HepG2 (cell line): ENCODE measurements around the gene AGTPBP1. TPM values are rescaled to one million over a fixed set of nuclear protein-coding genes. Genes with fewer than 3 reads are reported as not detected.

Experiments used
- ATAC-seq: fragments of 200-7000 bp; cut with Tn5 transposase; 3 replicates; pipeline ENCODE4 v1.9.1; 2020; ENCODE audit warnings: mild to moderate bottlenecking, moderate library complexity
- BruUV-seq: library from RNA; stranded (reverse); fragments of 400-500 nt; replicated peaks from 2 replicates; lab custom pipeline; 2021; lab: Mats Ljungman, UMichigan
- CTCF ChIA-PET: fragments of 300-600 bp; formaldehyde crosslinking; extraction: SDS; loops from one replicate; lab custom pipeline; 2021; ENCODE audit warnings: low total read pairs, inconsistent platforms, low intra/inter-chr PET ratio; lab: Yijun Ruan, JAX
- POLR2A ChIA-PET: fragments of 350-600 bp; sonication (Branson Sonifier 250); formaldehyde crosslinking; loops from one replicate; lab custom pipeline; 2020; ENCODE audit warnings: antibody characterized with exemption, inconsistent platforms; lab: Yijun Ruan, JAX
- DNase-seq: peaks from one replicate; pipeline ENCODE4 v3.0.0-alpha.2; 2015; ENCODE audit warnings: low spot score
- FAIRE-seq: peaks from 3 replicates; lab custom pipeline; 2011; peaks lifted over from hg19 to GRCh38; lab: Jason Lieb, UNC
- H2AFZ ChIP-seq: one replicate; pipeline ENCODE4 v1.6.1; 2011; ENCODE audit warnings: low read length, inconsistent platforms
- H3K27ac ChIP-seq: fragments of 300-600 bp; 3 replicates; pipeline ENCODE4 v1.8.0; 2011; ENCODE audit warnings: mixed run types, mild to moderate bottlenecking, mixed read lengths, low read length, inconsistent platforms; ENCODE audit not compliant: insufficient read depth; ENCODE audit errors: extremely low read length
- H3K27me3 ChIP-seq, 2 experiments: fragments of 200-600 bp in 1 of 2; 2 replicates in 1 of 2; 3 replicates in 1 of 2; pipeline versions ENCODE4 v1.6.0 to v1.8.0; 2011; ENCODE audit warnings: low read length in 2 of 2, mild to moderate bottlenecking in 2 of 2, moderate library complexity in 2 of 2, inconsistent platforms in 1 of 2; ENCODE audit not compliant: insufficient read depth in 2 of 2, control insufficient read depth in 1 of 2
- H3K36me3 ChIP-seq, 2 experiments: fragments of 200-600 bp in 1 of 2; replicated peaks in 1 of 2; 2 replicates in 1 of 2; 3 replicates in 1 of 2; pipeline versions ENCODE4 v1.5.1 to v1.8.0; 2011; ENCODE audit warnings: low read length in 2 of 2, inconsistent platforms in 1 of 2; ENCODE audit not compliant: insufficient read depth in 2 of 2, control insufficient read depth in 1 of 2
- H3K4me1 ChIP-seq: 2 replicates; pipeline ENCODE4 v1.5.1; 2012; ENCODE audit warnings: low read length, inconsistent platforms; ENCODE audit not compliant: insufficient read depth
- H3K4me2 ChIP-seq: 2 replicates; pipeline ENCODE4 v1.6.0; 2011; ENCODE audit warnings: low read depth, low read length, inconsistent platforms
- H3K4me3 ChIP-seq, 3 experiments: fragments of 200-600 bp in 1 of 3; sonication (generic), shearing (Covaris generic) in 1 of 3; replicated peaks in 1 of 3; 2 replicates each; pipeline ENCODE4 v1.5.1; 2011 to 2016; ENCODE audit warnings: low read length in 3 of 3, inconsistent platforms in 2 of 3, low read depth in 2 of 3, mild to moderate bottlenecking in 2 of 3, control low read depth in 1 of 3, mixed read lengths in 1 of 3; ENCODE audit not compliant: insufficient read depth in 1 of 3
- H3K79me2 ChIP-seq: one replicate; pipeline ENCODE4 v1.6.1; 2011; ENCODE audit warnings: low read length, inconsistent platforms; ENCODE audit not compliant: insufficient read depth
- H3K9ac ChIP-seq: 2 replicates; pipeline ENCODE4 v1.6.0; 2011; ENCODE audit warnings: mild to moderate bottlenecking, low read depth, low read length, inconsistent platforms; ENCODE audit not compliant: insufficient read depth
- H3K9me3 ChIP-seq: 2 replicates; pipeline ENCODE4 v1.5.1; 2012; ENCODE audit warnings: mild to moderate bottlenecking, low read length
- H4K20me1 ChIP-seq: 2 replicates; pipeline ENCODE4 v1.6.0; 2011; ENCODE audit warnings: inconsistent platforms, mild to moderate bottlenecking, low read length, moderate library complexity; ENCODE audit not compliant: insufficient read depth
- ARHGAP35 ChIP-seq: sonication (generic); formaldehyde crosslinking; IDR thresholded peaks from 2 replicates; pipeline ENCODE4 v1.9.0; 2022; ENCODE audit warnings: mild to moderate bottlenecking, inconsistent platforms, moderate library complexity, missing genetic modification reagents, borderline replicate concordance
- DBP ChIP-seq: sonication (generic); formaldehyde crosslinking; IDR thresholded peaks from 2 replicates; pipeline ENCODE4 v1.4.0; 2020; ENCODE audit warnings: missing genetic modification reagents; ENCODE audit errors: not compliant biosample characterization
- DMAP1 ChIP-seq: IDR thresholded peaks from 2 replicates; pipeline ENCODE4 v1.6.1; 2016
- KLF15 ChIP-seq: sonication (generic); formaldehyde crosslinking; IDR thresholded peaks from 2 replicates; pipeline ENCODE4 v1.8.1; 2023; ENCODE audit warnings: borderline replicate concordance, mild to moderate bottlenecking, inconsistent platforms, missing genetic modification reagents, mixed read lengths
- KMT2A ChIP-seq: sonication (generic); formaldehyde crosslinking; IDR thresholded peaks from 2 replicates; pipeline ENCODE4 v1.4.0; 2020; ENCODE audit warnings: missing genetic modification reagents
- PRDM10 ChIP-seq: sonication (generic); formaldehyde crosslinking; IDR thresholded peaks from 2 replicates; pipeline ENCODE4 v1.4.0; 2020; ENCODE audit warnings: low read depth, missing genetic modification reagents
- TGIF2 ChIP-seq: IDR thresholded peaks from 2 replicates; pipeline ENCODE4 v1.6.1; 2016; ENCODE audit warnings: control low read depth, missing compliant biosample characterization
- ZBTB25 ChIP-seq: IDR thresholded peaks from 2 replicates; pipeline ENCODE4 v1.6.1; 2018; ENCODE audit warnings: missing genetic modification reagents
- ZBTB8A ChIP-seq: sonication (generic); formaldehyde crosslinking; IDR thresholded peaks from 2 replicates; pipeline ENCODE4 v1.4.0; 2020; ENCODE audit warnings: mild to moderate bottlenecking, low read depth, missing genetic modification reagents, borderline replicate concordance
- ZNF782 ChIP-seq: sonication (generic); formaldehyde crosslinking; IDR thresholded peaks from 2 replicates; pipeline ENCODE4 v1.4.0; 2020; ENCODE audit warnings: missing genetic modification reagents, mild to moderate bottlenecking, borderline replicate concordance
- whole genome bisulfite sequencing: methylation state at CpG from one replicate; pipeline ENCODE4 v1.1.6; 2017; ENCODE audit warnings: low lambda C conversion rate; 5-methylcytosine and 5-hydroxymethylcytosine counted together
- in situ Hi-C: cut with HindIII; loops from 2 replicates; pipeline ENCODE4 v1.10.0; 2017; ENCODE audit warnings: low pct_unique_long_range_greater_than_20kb; ENCODE audit not compliant: extremely low pct_ligation_motif_present
- intact Hi-C: fragments of 100-400 bp; cut with micrococcal nuclease; formaldehyde crosslinking; loops from one replicate; pipeline ENCODE4 v1.10.0; 2022; ENCODE audit not compliant: unreplicated experiment
- polyA plus RNA-seq, 8 experiments: library from polyadenylated mRNA; depleted of rRNA in 3 of 8; stranded (reverse) in 7 of 8; unstranded in 1 of 8; fragments of >200 nt; fragmentation: Illumina TruSeq in 4 of 8; extraction: Trizol in 4 of 8; gene quantifications; 2 replicates each; pipeline versions ENCODE4 v1.2.1 to v1.2.3, GENCODE V29; 2011 to 2016; ENCODE audit warnings: low read depth in 4 of 8, missing spikeins in 1 of 8, mixed read lengths in 1 of 8; ENCODE audit not compliant: insufficient read depth in 1 of 8
- total RNA-seq, 5 experiments: library from RNA; depleted of rRNA; stranded (reverse); fragments of >200 nt; fragmentation: Illumina TruSeq; extraction: Trizol; gene quantifications; 2 replicates each; pipeline ENCODE4 v1.2.3, GENCODE V29; 2016; ENCODE audit warnings: low read depth in 1 of 5

The AGTPBP1 gene
- total and polyA plus RNA-seq, 2 of the 13 experiments (the other 11 are each of a cell fraction or from before 2014, with no cell fraction given) = 9.7 to 22.3 TPM

GRCh38 chr9:85528142-85528541 lies 213.6 kb downstream of the AGTPBP1 start:
- WGBS = 100% methylated on average over 4 of the region's 5 CpGs
- H3K9me3 ChIP-seq = no peaks in the 10 kb centered on the region
- no TSS peak for BruUV-seq
- intact Hi-C loops = no loop called here
- no peak for DNase-seq
- no peaks in the 10 kb centered on the region for H3K79me2 ChIP-seq
- H3K4me1 ChIP-seq = no peaks in the 10 kb centered on the region
- ChIA-PET POLR2A (no interaction called here), CTCF (no interaction called here)
- H3K27me3 ChIP-seq = peaks cover 0 to 8% of the 10 kb centered on the region in 2 experiments; a peak in 4 of 5 replicates
- no peak overlapping the region for H3K4me2 ChIP-seq
- H3K9ac ChIP-seq = no peak overlapping the region
- H4K20me1 ChIP-seq = no peaks in the 10 kb centered on the region
- H3K27ac ChIP-seq = no peak overlapping the region
- H3K36me3 ChIP-seq = no peaks in the 10 kb centered on the region
- FAIRE-seq = no peak
- in situ Hi-C loops = no loop called here
- H3K4me3 ChIP-seq = no peak overlapping the region
- H2AFZ ChIP-seq = no peak overlapping the region
- no peak for ATAC-seq
- TF ChIP-seq TGIF2 (no peak), ZBTB25 (CRISPR knock-in tag) (no peak), DBP (CRISPR knock-in tag) (no peak), KLF15 (CRISPR knock-in tag) (no peak), DMAP1 (CRISPR knock-in tag) (no peak), KMT2A (CRISPR knock-in tag) (no peak), ZNF782 (CRISPR knock-in tag) (no peak), PRDM10 (no peak), ARHGAP35 (CRISPR knock-in tag) (no peak), ZBTB8A (CRISPR knock-in tag) (no peak)
- TF ChIP-seq, all 625 proteins: peak for 0
